ENCODE measurements around the gene SLC17A3. TPM values are rescaled to one million over a fixed set of nuclear protein-coding genes. Genes with fewer than 3 reads are reported as not detected.

The SLC17A3 gene
- total RNA-seq, 4 donors from 2014 or later: not detected

GRCh38 chr6:25916789-25917490, 42.9 kb upstream of the SLC17A3 start:
- Histone ChIP-seq H3K27me3 (no peaks in the 10 kb centered on the region), H3K27ac (no peak overlapping the region), H3K36me3 (no peaks in the 10 kb centered on the region), H3K4me1 (no peaks in the 10 kb centered on the region), H3K9me3 (no peaks in the 10 kb centered on the region), H3K4me3 (no peak overlapping the region)
- 87 to 92% methylated on average over 7 of the region's 7 CpGs for WGBS, 2 donors
- no peak for DNase-seq (ENCODE audit: low spot score in 2 of 2)
- TF ChIP-seq CTCF (IDR thresholded peaks at IDR 0.05) (no peak), POLR2A (IDR thresholded peaks at IDR 0.05) (no peak)

- Histone ChIP-seq H3K9me3 (no peaks in the 10 kb centered on the region), H3K27ac (no peak overlapping the region), H3K4me1 (no peaks in the 10 kb centered on the region), H3K27me3 (no peaks in the 10 kb centered on the region), H3K36me3 (no peaks in the 10 kb centered on the region), H3K4me3 (no peak overlapping the region)
- WGBS, 2 donors: 78 to 85% methylated on average over 3 of the region's 3 CpGs
- TF ChIP-seq EP300 (IDR thresholded peaks at IDR 0.05) (no peak), CTCF (IDR thresholded peaks at IDR 0.05) (no peak), POLR2A (IDR thresholded peaks at IDR 0.05) (no peak)
- no peak for DNase-seq (ENCODE audit: low spot score in 2 of 2)
These were observed 42.3 kb upstream of the SLC17A3 start for GRCh38 chr6:25916330-25916729.

GRCh38 chr6:25913741-25914140, 39.7 kb upstream of the SLC17A3 start:
- Histone ChIP-seq H3K9me3 (no peaks in the 10 kb centered on the region), H3K4me1 (no peaks in the 10 kb centered on the region), H3K27me3 (no peaks in the 10 kb centered on the region), H3K4me3 (no peak overlapping the region), H3K27ac (no peak overlapping the region), H3K36me3 (no peaks in the 10 kb centered on the region)
- 78 to 84% methylated on average over 3 of the region's 3 CpGs for WGBS, 2 donors
- DNase-seq (ENCODE audit: low spot score in 2 of 2): no peak
- TF ChIP-seq CTCF (IDR thresholded peaks at IDR 0.05) (no peak), POLR2A (IDR thresholded peaks at IDR 0.05) (no peak), EP300 (IDR thresholded peaks at IDR 0.05) (no peak)

GRCh38 chr6:25911351-25911750, 37.3 kb upstream of the SLC17A3 start:
- no peak overlapping the region for H3K4me3 ChIP-seq
- no peak overlapping the region for H3K27ac ChIP-seq
- no peak for DNase-seq (ENCODE audit: low spot score in 2 of 2)
- no peaks in the 10 kb centered on the region for H3K4me1 ChIP-seq
- TF ChIP-seq EP300 (IDR thresholded peaks at IDR 0.05) (no peak), CTCF (IDR thresholded peaks at IDR 0.05) (no peak), POLR2A (IDR thresholded peaks at IDR 0.05) (no peak)
- WGBS, 2 donors: 81 to 82% methylated on average over 4 of the region's 4 CpGs
- no peaks in the 10 kb centered on the region for H3K27me3 ChIP-seq
- no peaks in the 10 kb centered on the region for H3K36me3 ChIP-seq
- no peaks in the 10 kb centered on the region for H3K9me3 ChIP-seq

- 81 to 85% methylated on average over 1 of the region's 1 CpG for WGBS, 2 donors
- Histone ChIP-seq H3K9me3 (no peaks in the 10 kb centered on the region), H3K27ac (no peak overlapping the region), H3K27me3 (no peaks in the 10 kb centered on the region), H3K4me3 (no peak overlapping the region), H3K4me1 (no peaks in the 10 kb centered on the region), H3K36me3 (no peaks in the 10 kb centered on the region)
- no peak for DNase-seq (ENCODE audit: low spot score in 2 of 2)
- no peak for TF ChIP-seq POLR2A (IDR thresholded peaks at IDR 0.05)
- no peak for TF ChIP-seq CTCF (IDR thresholded peaks at IDR 0.05)
- TF ChIP-seq EP300 (IDR thresholded peaks at IDR 0.05): no peak
These were observed 33.5 kb upstream of the SLC17A3 start for GRCh38 chr6:25907475-25908014.

Measured in tibial nerve (tissue), 4 donors.